Kidney (tissue), 14 donors: ENCODE measurements around the gene GABRA1. TPM values are rescaled to one million over a fixed set of nuclear protein-coding genes. Genes with fewer than 3 reads are reported as not detected.

Source experiments
- DNase-seq, 5 donors: peaks; one replicate each; pipeline ENCODE4 v3.0.0-alpha.2; 2013 to 2020
- FAIRE-seq: peaks from 2 replicates; lab custom pipeline; 2012; peaks lifted over from hg19 to GRCh38; lab: Jason Lieb, UNC
- H3K27ac ChIP-seq, 2 donors: one replicate each; pipeline ENCODE4 v1.7.0; 2013; ENCODE audit warnings: low read depth in 2 of 2, low read length in 2 of 2, inconsistent platforms in 1 of 2
- H3K27me3 ChIP-seq: one replicate; pipeline ENCODE4 v1.7.1; 2013; ENCODE audit warnings: low read length, inconsistent platforms; ENCODE audit not compliant: control insufficient read depth, insufficient read depth
- H3K36me3 ChIP-seq, 3 donors: one replicate each; pipeline versions ENCODE4 v1.7.0 to v1.7.1; 2013; ENCODE audit warnings: low read length in 3 of 3, control low read depth in 1 of 3, inconsistent platforms in 1 of 3; ENCODE audit not compliant: insufficient read depth in 3 of 3, control insufficient read depth in 2 of 3
- H3K4me1 ChIP-seq, 3 donors: one replicate each; pipeline versions ENCODE4 v1.7.0 to v1.7.1; 2013; ENCODE audit warnings: low read length in 3 of 3, inconsistent platforms in 1 of 3, low read depth in 1 of 3; ENCODE audit not compliant: control insufficient read depth in 2 of 3, insufficient read depth in 2 of 3
- H3K4me3 ChIP-seq, 3 donors: one replicate each; pipeline versions ENCODE4 v1.7.0 to v1.8.1; 2013; ENCODE audit warnings: low read length in 3 of 3, control low read depth in 1 of 3, inconsistent platforms in 1 of 3
- H3K9ac ChIP-seq, 3 donors: one replicate each; pipeline versions ENCODE4 v1.7.0 to v1.7.1; 2013; ENCODE audit warnings: low read length in 3 of 3, control low read depth in 1 of 3, inconsistent platforms in 1 of 3
- H3K9me3 ChIP-seq, 3 donors: one replicate each; pipeline versions ENCODE4 v1.7.0 to v1.7.1; 2013; ENCODE audit warnings: low read length in 3 of 3, control low read depth in 1 of 3, inconsistent platforms in 1 of 3; ENCODE audit not compliant: control insufficient read depth in 2 of 3, insufficient read depth in 1 of 3
- intact Hi-C: fragments of 100-400 bp; cut with DNase I; formaldehyde crosslinking; loops from one replicate; pipeline ENCODE4 v1.11.1; 2022
- polyA plus RNA-seq: library from polyadenylated mRNA; stranded (reverse); fragments of 350-450 nt; fragmentation: Illumina TruSeq; extraction: RNeasy Lipid Tissue Mini Kit (QIAGEN cat#74804); gene quantifications from one replicate; pipeline ENCODE4 v1.2.3, GENCODE V29; 2014; ENCODE audit warnings: low read depth, low replicate concordance; ENCODE audit not compliant: insufficient read depth
- total RNA-seq: library from RNA; stranded (reverse); fragmentation: NEBNext Ultra II Directional; extraction: Animal tissue kit (Norgen Biotek cat#: 25700); gene quantifications from one replicate; pipeline ENCODE4 v1.2.1, GENCODE V29; 2021
- TF ChIP-seq, protein P1 (sequence below): IDR thresholded peaks from 3 replicates; pipeline ENCODE4 v1.5.1; 2012; ENCODE audit warnings: mild to moderate bottlenecking, moderate library complexity, borderline replicate concordance; ENCODE audit not compliant: insufficient read depth; ENCODE audit errors: extremely low read depth
- donor health status: control.
- donor health status: control.
- donor health status: control.
- donor health status: control.
- donor health status: control.
- donor health status: DM: yes; HTN: yes; CAD: no.
- donor health status: Normal renal cell carcinoma (clear cell type).

Gene GABRA1
- total and polyA plus RNA-seq, 2 donors from 2014 or later, result not detected

DNA sequence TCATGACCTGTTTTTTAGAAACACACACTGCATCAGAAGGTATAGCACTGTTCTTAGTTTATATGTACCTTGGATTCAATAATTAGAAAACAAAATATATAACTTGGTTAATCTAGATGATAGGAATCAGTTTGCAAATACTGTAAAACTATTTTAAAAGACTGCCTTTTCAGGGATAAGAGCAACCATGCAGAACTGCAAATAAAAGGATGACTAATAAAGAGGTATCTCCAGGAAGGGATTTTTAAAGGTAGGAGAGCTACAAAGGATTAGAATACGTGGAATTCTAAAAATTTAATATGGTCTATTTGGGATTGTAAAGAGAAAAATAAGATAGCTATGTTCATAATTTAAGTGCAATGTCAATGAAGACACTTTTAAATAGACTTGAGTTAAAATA, 9.4 kb downstream of the GABRA1 start:
- H3K27ac ChIP-seq, result no peak overlapping the region
- no peak for FAIRE-seq
- H3K4me1 ChIP-seq, result no peaks in the 10 kb centered on the region
- intact Hi-C loops, result no loop called here
- H3K9ac ChIP-seq, result no peak overlapping the region
- H3K27me3 ChIP-seq, result no peaks in the 10 kb centered on the region
- H3K36me3 ChIP-seq, result no peaks in the 10 kb centered on the region
- H3K9me3 ChIP-seq, result no peaks in the 10 kb centered on the region
- H3K4me3 ChIP-seq, result no peak overlapping the region
- TF ChIP-seq, protein P1, sequence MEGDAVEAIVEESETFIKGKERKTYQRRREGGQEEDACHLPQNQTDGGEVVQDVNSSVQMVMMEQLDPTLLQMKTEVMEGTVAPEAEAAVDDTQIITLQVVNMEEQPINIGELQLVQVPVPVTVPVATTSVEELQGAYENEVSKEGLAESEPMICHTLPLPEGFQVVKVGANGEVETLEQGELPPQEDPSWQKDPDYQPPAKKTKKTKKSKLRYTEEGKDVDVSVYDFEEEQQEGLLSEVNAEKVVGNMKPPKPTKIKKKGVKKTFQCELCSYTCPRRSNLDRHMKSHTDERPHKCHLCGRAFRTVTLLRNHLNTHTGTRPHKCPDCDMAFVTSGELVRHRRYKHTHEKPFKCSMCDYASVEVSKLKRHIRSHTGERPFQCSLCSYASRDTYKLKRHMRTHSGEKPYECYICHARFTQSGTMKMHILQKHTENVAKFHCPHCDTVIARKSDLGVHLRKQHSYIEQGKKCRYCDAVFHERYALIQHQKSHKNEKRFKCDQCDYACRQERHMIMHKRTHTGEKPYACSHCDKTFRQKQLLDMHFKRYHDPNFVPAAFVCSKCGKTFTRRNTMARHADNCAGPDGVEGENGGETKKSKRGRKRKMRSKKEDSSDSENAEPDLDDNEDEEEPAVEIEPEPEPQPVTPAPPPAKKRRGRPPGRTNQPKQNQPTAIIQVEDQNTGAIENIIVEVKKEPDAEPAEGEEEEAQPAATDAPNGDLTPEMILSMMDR, result no peak
- DNase-seq, result no peak

DNA sequence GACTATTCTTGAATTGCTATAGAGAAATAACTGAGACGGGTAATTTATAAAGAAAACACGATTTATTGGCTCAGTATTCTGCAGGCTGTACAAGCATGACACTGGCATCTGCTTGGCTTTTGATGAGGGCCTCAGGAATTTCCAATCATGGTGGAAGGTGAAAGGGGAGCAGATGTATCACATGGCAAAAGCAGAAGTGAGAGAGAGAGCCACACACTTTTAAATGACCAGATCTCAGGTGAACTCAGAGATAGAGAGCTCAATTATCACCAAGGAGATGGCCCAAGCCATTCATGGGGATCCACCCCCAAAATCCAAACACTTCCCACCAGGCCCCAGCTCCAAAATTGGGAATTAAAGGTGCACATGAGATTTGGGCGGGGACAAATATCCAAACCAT, 15.3 kb downstream of the GABRA1 start:
- intact Hi-C loops, result no loop called here
- Histone ChIP-seq H3K27me3 (no peaks in the 10 kb centered on the region), H3K36me3 (no peaks in the 10 kb centered on the region), H3K27ac (no peak overlapping the region), H3K4me3 (no peak overlapping the region), H3K9ac (no peak overlapping the region), H3K4me1 (no peaks in the 10 kb centered on the region), H3K9me3 (no peaks in the 10 kb centered on the region)
- DNase-seq, result no peak
- FAIRE-seq, result no peak
- TF ChIP-seq, protein P1, result no peak

DNA sequence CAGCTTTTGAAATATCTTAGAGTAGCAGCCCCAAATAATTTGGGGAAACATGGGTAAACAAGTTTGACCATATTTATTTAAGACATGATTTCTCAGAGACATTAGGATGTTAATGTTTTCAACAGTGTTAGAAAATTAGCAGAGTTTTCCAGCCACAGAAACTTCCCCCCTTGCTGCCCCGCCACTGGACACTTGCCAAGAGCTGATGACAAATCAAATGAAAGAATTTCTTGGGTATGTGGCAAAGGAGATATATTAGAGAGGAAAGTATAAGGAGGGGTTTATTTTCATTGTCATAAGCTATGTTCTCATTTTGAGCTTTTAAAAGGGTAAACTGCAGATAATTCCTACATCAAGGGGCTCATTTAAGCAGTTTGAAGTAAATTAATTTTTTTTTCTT, 15.9 kb downstream of the GABRA1 start:
- Histone ChIP-seq H3K27me3 (no peaks in the 10 kb centered on the region), H3K9ac (no peak overlapping the region), H3K4me3 (no peak overlapping the region), H3K27ac (no peak overlapping the region), H3K9me3 (no peaks in the 10 kb centered on the region), H3K36me3 (no peaks in the 10 kb centered on the region), H3K4me1 (no peaks in the 10 kb centered on the region)
- FAIRE-seq (no peak), DNase-seq (no peak)
- TF ChIP-seq, protein P1, result no peak
- intact Hi-C loops, result no loop called here

DNA sequence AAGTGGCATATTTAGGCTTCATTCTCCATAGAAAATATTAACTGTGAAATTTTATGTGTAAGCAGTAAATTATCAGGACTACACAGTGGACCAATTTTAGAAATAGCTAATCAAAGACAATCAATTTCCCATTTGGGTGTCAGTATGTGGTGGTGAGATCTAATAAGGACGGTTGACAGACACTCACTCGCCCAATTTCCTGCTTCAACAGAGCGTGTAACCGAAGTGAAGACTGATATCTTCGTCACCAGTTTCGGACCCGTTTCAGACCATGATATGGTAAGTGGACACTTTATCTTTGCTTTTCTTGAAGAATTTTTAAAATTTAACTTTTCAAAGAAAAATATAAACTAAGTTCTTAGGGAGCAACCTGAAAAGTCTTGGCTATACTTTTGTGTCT, 17.6 kb downstream of the GABRA1 start:
- FAIRE-seq (no peak), DNase-seq (no peak)
- intact Hi-C loops, result no loop called here
- Histone ChIP-seq H3K4me1 (no peaks in the 10 kb centered on the region), H3K4me3 (no peak overlapping the region), H3K36me3 (no peaks in the 10 kb centered on the region), H3K9me3 (no peaks in the 10 kb centered on the region), H3K9ac (no peak overlapping the region), H3K27me3 (no peaks in the 10 kb centered on the region), H3K27ac (no peak overlapping the region)
- TF ChIP-seq, protein P1, result no peak
